ENCODE results near the gene PHEX. TPM values are rescaled to one million over a fixed set of nuclear protein-coding genes. Genes with fewer than 3 reads are reported as not detected.

PHEX gene
- 1.3 TPM in 1 of 2 replicates, not detected in the other for total RNA-seq (2014; rRNA removed; shearing (Covaris generic); ENCODE audit: low replicate concordance)

GRCh38 chrX:22032084-22032483 lies at the start of gene PHEX:
TSS of gene PHEX (plus strand) at chrX:22032325. CDS start at chrX:22033006, 681 bp downstream.
- Histone ChIP-seq H3K4me1 (ENCODE audit: low read length) (no peaks in the 10 kb centered on the region), H3K9me3 (ENCODE audit: low read length) (no peaks in the 10 kb centered on the region), H3K27ac (ENCODE audit: low read length) (no peak within 1 kb of the TSS)

DNA sequence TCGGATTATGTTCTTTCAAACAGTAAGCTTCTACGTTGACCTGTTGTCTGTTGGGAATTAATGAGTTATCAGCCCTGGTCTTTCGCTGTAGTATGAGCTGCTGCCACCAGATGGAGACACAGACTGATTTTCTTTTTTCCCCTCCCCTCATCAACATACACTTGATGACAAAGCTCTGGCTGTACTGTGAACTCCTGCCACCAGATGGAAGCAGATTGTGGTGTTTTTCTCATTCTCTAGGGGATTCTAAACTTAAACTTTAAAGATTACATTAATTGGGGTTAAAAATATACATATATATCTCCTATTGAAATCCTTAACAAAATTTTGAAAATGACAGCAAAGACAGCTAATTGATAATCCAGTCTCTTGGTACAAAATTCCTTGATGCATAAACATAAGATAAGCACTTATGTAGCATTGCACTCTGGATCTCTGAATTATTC lies 46.8 kb upstream of the PHEX start:
- peaks cover 3% of the 10 kb centered on the region; the same call in 1 of the 2 replicates for H3K79me2 ChIP-seq (ENCODE audit: low read length)
- H3K4me2 ChIP-seq (ENCODE audit: low read depth, low read length, poor library complexity, severe bottlenecking): no peak overlapping the region
- no peaks in the 10 kb centered on the region for H3K4me1 ChIP-seq (ENCODE audit: low read length)
- no peaks in the 10 kb centered on the region for H4K20me1 ChIP-seq (ENCODE audit: insufficient read depth, low read depth, low read length)
- no peak overlapping the region for H3K4me3 ChIP-seq (ENCODE audit: low read length)
- H2AFZ ChIP-seq (ENCODE audit: low read length): no peak overlapping the region
- no peak overlapping the region for H3K9ac ChIP-seq (ENCODE audit: low read length)
- no peaks in the 10 kb centered on the region for H3K27me3 ChIP-seq (ENCODE audit: low read length)
- H3K9me2 ChIP-seq (replicated peaks; ENCODE audit: insufficient read depth, low read length): no peaks in the 10 kb centered on the region
- H3K27ac ChIP-seq (ENCODE audit: low read length): no peak overlapping the region
- H3K36me3 ChIP-seq (ENCODE audit: insufficient read depth, low read length): peaks cover 10% of the 10 kb centered on the region; the same call in 1 of the 2 replicates
- H3K9me3 ChIP-seq (ENCODE audit: low read length): no peaks in the 10 kb centered on the region
- DNase-seq: peak; percentile 93

More at GRCh38 chrX:22032084-22032483, at the start of gene PHEX:
- no peaks in the 10 kb centered on the region for H3K27me3 ChIP-seq (ENCODE audit: low read length)
- no peak within 1 kb of the TSS for H3K4me3 ChIP-seq (ENCODE audit: low read length)
- no peaks in the 10 kb centered on the region for H3K79me2 ChIP-seq (ENCODE audit: low read length)
- no peaks in the 10 kb centered on the region for H3K9me2 ChIP-seq (replicated peaks; ENCODE audit: insufficient read depth, low read length)
- no peak within 1 kb of the TSS for H3K9ac ChIP-seq (ENCODE audit: low read length)
- H3K36me3 ChIP-seq (ENCODE audit: insufficient read depth, low read length): no peaks in the 10 kb centered on the region
- H2AFZ ChIP-seq (ENCODE audit: low read length): no peak within 1 kb of the TSS
- no peak within 1 kb of the TSS for H3K4me2 ChIP-seq (ENCODE audit: low read depth, low read length, poor library complexity, severe bottlenecking)
- DNase-seq: no peak
- no peaks in the 10 kb centered on the region for H4K20me1 ChIP-seq (ENCODE audit: insufficient read depth, low read depth, low read length)

DNA sequence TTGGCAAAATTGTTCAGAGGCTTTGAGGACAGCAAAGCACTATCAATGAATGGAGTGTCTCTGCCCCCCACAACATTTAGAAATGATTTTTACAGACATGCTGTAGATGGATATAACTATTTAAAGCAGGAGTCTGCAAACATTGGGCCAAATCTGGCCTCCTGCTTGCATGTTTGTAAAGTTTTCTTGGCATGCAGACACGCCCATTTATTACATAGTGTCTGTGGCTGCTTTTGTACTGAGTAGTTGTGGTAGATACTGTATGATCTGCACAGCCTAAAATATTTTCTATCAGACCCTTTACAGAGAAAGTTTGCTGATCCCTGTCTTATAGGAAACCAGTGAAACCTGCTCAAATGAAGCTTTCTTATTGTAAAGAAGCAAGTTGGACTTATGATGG lies 45.5 kb upstream of the PHEX start:
- no peaks in the 10 kb centered on the region for H3K4me1 ChIP-seq (ENCODE audit: low read length)
- DNase-seq: no peak
- H3K79me2 ChIP-seq (ENCODE audit: low read length): peaks cover 3% of the 10 kb centered on the region; the same call in 1 of the 2 replicates
- no peaks in the 10 kb centered on the region for H3K27me3 ChIP-seq (ENCODE audit: low read length)
- no peak overlapping the region for H3K4me3 ChIP-seq (ENCODE audit: low read length)
- no peaks in the 10 kb centered on the region for H3K9me2 ChIP-seq (replicated peaks; ENCODE audit: insufficient read depth, low read length)
- no peaks in the 10 kb centered on the region for H3K9me3 ChIP-seq (ENCODE audit: low read length)
- no peak overlapping the region for H3K4me2 ChIP-seq (ENCODE audit: low read depth, low read length, poor library complexity, severe bottlenecking)
- H4K20me1 ChIP-seq (ENCODE audit: insufficient read depth, low read depth, low read length): no peaks in the 10 kb centered on the region
- peaks cover 14% of the 10 kb centered on the region; the same call in 1 of the 2 replicates for H3K36me3 ChIP-seq (ENCODE audit: insufficient read depth, low read length)
- H2AFZ ChIP-seq (ENCODE audit: low read length): no peak overlapping the region
- no peak overlapping the region for H3K9ac ChIP-seq (ENCODE audit: low read length)
- H3K27ac ChIP-seq (ENCODE audit: low read length): no peak overlapping the region

DNA sequence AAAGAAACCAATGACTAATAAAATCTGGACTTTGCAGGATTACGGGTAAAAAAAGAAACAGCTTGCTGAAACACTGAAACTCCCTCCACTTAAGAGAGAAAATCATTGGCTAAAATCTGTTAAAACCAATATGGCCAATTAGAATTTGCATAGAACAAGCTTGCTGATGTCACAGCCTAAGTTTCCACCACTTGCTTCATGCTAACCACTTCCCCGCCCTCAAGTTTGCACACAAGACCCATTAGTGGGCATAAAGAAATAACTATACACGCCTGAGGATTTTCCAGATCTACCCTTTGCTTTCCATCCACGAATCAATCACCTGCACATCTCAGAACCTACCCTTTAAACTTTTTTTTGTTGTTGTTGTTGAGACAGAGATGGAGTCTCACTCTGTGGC lies 42.7 kb upstream of the PHEX start:
- H3K27me3 ChIP-seq (ENCODE audit: low read length): no peaks in the 10 kb centered on the region
- H3K36me3 ChIP-seq (ENCODE audit: insufficient read depth, low read length): peaks cover 24% of the 10 kb centered on the region; the same call in 1 of the 2 replicates
- no peaks in the 10 kb centered on the region for H3K9me2 ChIP-seq (replicated peaks; ENCODE audit: insufficient read depth, low read length)
- H3K4me1 ChIP-seq (ENCODE audit: low read length): no peaks in the 10 kb centered on the region
- peak; percentile 35 for DNase-seq
- no peak overlapping the region for H3K9ac ChIP-seq (ENCODE audit: low read length)
- H2AFZ ChIP-seq (ENCODE audit: low read length): no peak overlapping the region
- H3K4me2 ChIP-seq (ENCODE audit: low read depth, low read length, poor library complexity, severe bottlenecking): no peak overlapping the region
- H3K9me3 ChIP-seq (ENCODE audit: low read length): no peaks in the 10 kb centered on the region
- no peak overlapping the region for H3K4me3 ChIP-seq (ENCODE audit: low read length)
- no peak overlapping the region for H3K27ac ChIP-seq (ENCODE audit: low read length)
- H4K20me1 ChIP-seq (ENCODE audit: insufficient read depth, low read depth, low read length): no peaks in the 10 kb centered on the region
- peaks cover 3% of the 10 kb centered on the region; the same call in 1 of the 2 replicates for H3K79me2 ChIP-seq (ENCODE audit: low read length)

DNA sequence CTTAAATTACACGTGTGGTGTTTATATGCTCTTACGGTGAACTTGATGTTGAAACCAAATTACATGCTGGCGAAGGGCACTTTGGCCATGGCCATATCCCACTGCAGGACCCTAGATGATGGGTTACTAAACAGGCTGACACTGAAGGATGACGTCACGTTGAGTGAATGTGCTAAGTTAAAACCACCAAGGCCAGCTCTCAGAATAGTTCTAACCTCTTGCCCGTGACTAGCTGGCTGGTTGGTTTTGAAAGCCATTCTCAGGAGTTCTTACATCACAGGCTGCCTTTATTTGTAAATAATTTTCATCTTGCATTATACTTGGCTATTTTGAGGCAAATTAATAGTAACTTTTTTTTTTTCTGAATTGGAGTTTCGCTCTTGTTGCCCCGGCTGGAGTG lies 41.3 kb upstream of the PHEX start:
- H3K9me2 ChIP-seq (replicated peaks; ENCODE audit: insufficient read depth, low read length): no peaks in the 10 kb centered on the region
- H3K4me2 ChIP-seq (ENCODE audit: low read depth, low read length, poor library complexity, severe bottlenecking): no peak overlapping the region
- H3K9me3 ChIP-seq (ENCODE audit: low read length): no peaks in the 10 kb centered on the region
- no peak overlapping the region for H3K27ac ChIP-seq (ENCODE audit: low read length)
- H3K4me3 ChIP-seq (ENCODE audit: low read length): no peak overlapping the region
- H3K79me2 ChIP-seq (ENCODE audit: low read length): no peaks in the 10 kb centered on the region
- peaks cover 20% of the 10 kb centered on the region; the same call in 1 of the 2 replicates for H3K36me3 ChIP-seq (ENCODE audit: insufficient read depth, low read length)
- H3K27me3 ChIP-seq (ENCODE audit: low read length): no peaks in the 10 kb centered on the region
- H3K4me1 ChIP-seq (ENCODE audit: low read length): no peaks in the 10 kb centered on the region
- H3K9ac ChIP-seq (ENCODE audit: low read length): no peak overlapping the region
- no peaks in the 10 kb centered on the region for H4K20me1 ChIP-seq (ENCODE audit: insufficient read depth, low read depth, low read length)
- peak; percentile 37 for DNase-seq
- H2AFZ ChIP-seq (ENCODE audit: low read length): no peak overlapping the region

GRCh38 chrX:21991504-21991903 lies 40.6 kb upstream of the PHEX start:
- Histone ChIP-seq H3K36me3 (ENCODE audit: insufficient read depth, low read length) (peaks cover 19% of the 10 kb centered on the region; the same call in 1 of the 2 replicates), H3K4me1 (ENCODE audit: low read length) (no peaks in the 10 kb centered on the region), H2AFZ (ENCODE audit: low read length) (no peak overlapping the region), H3K27me3 (ENCODE audit: low read length) (no peaks in the 10 kb centered on the region), H3K9ac (ENCODE audit: low read length) (no peak overlapping the region), H3K9me2 (replicated peaks; ENCODE audit: insufficient read depth, low read length) (no peaks in the 10 kb centered on the region), H3K4me2 (ENCODE audit: low read depth, low read length, poor library complexity, severe bottlenecking) (no peak overlapping the region), H3K79me2 (ENCODE audit: low read length) (no peaks in the 10 kb centered on the region), H4K20me1 (ENCODE audit: insufficient read depth, low read depth, low read length) (no peaks in the 10 kb centered on the region), H3K27ac (ENCODE audit: low read length) (no peak overlapping the region), H3K4me3 (ENCODE audit: low read length) (no peak overlapping the region), H3K9me3 (ENCODE audit: low read length) (no peaks in the 10 kb centered on the region)
- DNase-seq: no peak

DNA sequence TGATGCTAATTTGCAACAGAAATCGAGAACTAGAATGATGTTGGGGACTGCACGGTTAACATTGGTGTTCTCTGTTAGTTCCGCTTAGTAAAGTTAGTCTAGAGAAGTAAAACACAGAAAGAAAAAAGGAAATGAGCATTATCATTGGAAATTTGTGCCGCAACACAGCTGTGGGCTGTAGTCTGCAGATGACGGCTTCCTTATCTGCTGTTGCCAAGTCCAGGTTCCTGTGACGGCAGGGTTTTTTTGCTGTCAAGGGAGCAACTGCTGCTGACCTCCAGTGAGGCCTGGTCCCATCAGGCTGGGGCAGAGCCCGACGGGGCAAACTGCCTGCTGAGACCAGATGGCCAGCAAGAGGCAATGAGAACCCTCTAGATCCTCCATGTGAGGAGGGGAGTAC lies 38.9 kb upstream of the PHEX start:
- H3K4me1 ChIP-seq (ENCODE audit: low read length): no peaks in the 10 kb centered on the region
- H3K4me2 ChIP-seq (ENCODE audit: low read depth, low read length, poor library complexity, severe bottlenecking): no peak overlapping the region
- no peaks in the 10 kb centered on the region for H3K79me2 ChIP-seq (ENCODE audit: low read length)
- H3K9me2 ChIP-seq (replicated peaks; ENCODE audit: insufficient read depth, low read length): no peaks in the 10 kb centered on the region
- no peak overlapping the region for H3K9ac ChIP-seq (ENCODE audit: low read length)
- H3K9me3 ChIP-seq (ENCODE audit: low read length): no peaks in the 10 kb centered on the region
- no peak overlapping the region for H3K4me3 ChIP-seq (ENCODE audit: low read length)
- H3K27me3 ChIP-seq (ENCODE audit: low read length): no peaks in the 10 kb centered on the region
- H3K36me3 ChIP-seq (ENCODE audit: insufficient read depth, low read length): peaks cover 20% of the 10 kb centered on the region; the same call in 1 of the 2 replicates
- no peak for DNase-seq
- H2AFZ ChIP-seq (ENCODE audit: low read length): no peak overlapping the region
- no peaks in the 10 kb centered on the region for H4K20me1 ChIP-seq (ENCODE audit: insufficient read depth, low read depth, low read length)
- H3K27ac ChIP-seq (ENCODE audit: low read length): no peak overlapping the region

DNA sequence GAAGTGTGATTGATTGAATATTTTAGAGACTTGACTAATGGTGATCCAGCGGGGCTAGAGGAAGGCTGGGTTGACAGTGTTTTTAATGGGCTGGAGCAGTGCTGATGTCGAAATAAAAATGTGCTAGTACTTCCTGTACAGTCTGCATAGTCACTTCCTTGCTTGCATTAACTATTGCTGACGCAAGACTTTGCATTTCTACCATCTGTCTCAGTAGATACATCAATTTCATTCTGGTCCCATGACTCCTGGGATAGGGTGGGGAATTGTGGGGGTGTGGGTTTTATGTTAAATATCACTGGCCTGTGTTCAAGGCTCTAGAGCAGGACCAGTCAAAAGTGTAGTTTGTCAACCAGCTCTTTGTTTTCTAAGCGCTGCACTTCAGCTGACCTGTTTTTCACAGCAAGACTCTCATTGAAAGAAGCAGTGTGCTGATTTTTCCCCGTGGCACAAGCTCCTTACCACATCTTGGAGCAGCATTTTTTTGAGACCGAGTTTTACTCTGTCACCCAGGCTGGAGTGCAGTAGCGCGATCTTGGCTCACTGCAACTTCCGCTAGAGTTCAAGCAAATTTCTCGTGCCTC lies 35.2 kb upstream of the PHEX start:
- Histone ChIP-seq H3K9me3 (ENCODE audit: low read length) (no peaks in the 10 kb centered on the region), H3K79me2 (ENCODE audit: low read length) (no peaks in the 10 kb centered on the region), H3K27me3 (ENCODE audit: low read length) (no peaks in the 10 kb centered on the region), H3K9me2 (replicated peaks; ENCODE audit: insufficient read depth, low read length) (no peaks in the 10 kb centered on the region), H3K27ac (ENCODE audit: low read length) (no peak overlapping the region), H3K4me1 (ENCODE audit: low read length) (no peaks in the 10 kb centered on the region), H3K9ac (ENCODE audit: low read length) (no peak overlapping the region), H3K36me3 (ENCODE audit: insufficient read depth, low read length) (peaks cover 10% of the 10 kb centered on the region; the same call in 1 of the 2 replicates), H3K4me3 (ENCODE audit: low read length) (no peak overlapping the region), H4K20me1 (ENCODE audit: insufficient read depth, low read depth, low read length) (no peaks in the 10 kb centered on the region), H3K4me2 (ENCODE audit: low read depth, low read length, poor library complexity, severe bottlenecking) (no peak overlapping the region), H2AFZ (ENCODE audit: low read length) (no peak overlapping the region)
- no peak for DNase-seq
